ENCODE results near the gene SGSH. TPM values are rescaled to one million over a fixed set of nuclear protein-coding genes. Genes with fewer than 3 reads are reported as not detected.
"Not testable (repeated sequence)": the region's sequence is repeated elsewhere in the genome, so short reads cannot be mapped to it uniquely, and the experiment has no call there.

SGSH gene
- total RNA-seq, 1 donor from 2014 or later = 16.2 TPM

GRCh38 chr17:80253631-80254395 lies 33.7 kb upstream of the SGSH start:
- no peak for DNase-seq (ENCODE audit: low read depth, low spot score)

GRCh38 chr17:80252871-80253270 lies 32.7 kb upstream of the SGSH start:
- no peak for DNase-seq (ENCODE audit: low read depth, low spot score)

- DNase-seq (ENCODE audit: low read depth, low spot score) = no peak
Observed at GRCh38 chr17:80251966-80252365, 31.8 kb upstream of the SGSH start.

GRCh38 chr17:80248894-80249710 lies 29.0 kb upstream of the SGSH start:
- no peak for DNase-seq (ENCODE audit: low read depth, low spot score)

GRCh38 chr17:80248001-80248893 lies 28.1 kb upstream of the SGSH start:
- no peak for DNase-seq (ENCODE audit: low read depth, low spot score)

GRCh38 chr17:80247561-80247960 lies 27.4 kb upstream of the SGSH start:
- no peak for DNase-seq (ENCODE audit: low read depth, low spot score)

- no peak for DNase-seq (ENCODE audit: low read depth, low spot score)
Observed at GRCh38 chr17:80246726-80247125, 26.6 kb upstream of the SGSH start.

- no peak for DNase-seq (ENCODE audit: low read depth, low spot score)
Observed at GRCh38 chr17:80246266-80246681, 26.1 kb upstream of the SGSH start.

- no peak for DNase-seq (ENCODE audit: low read depth, low spot score)
Observed at GRCh38 chr17:80245566-80246265, 25.6 kb upstream of the SGSH start.

- no peak for DNase-seq (ENCODE audit: low read depth, low spot score)
Observed at GRCh38 chr17:80244871-80245509, 24.9 kb upstream of the SGSH start.

GRCh38 chr17:80244448-80244847 lies 24.3 kb upstream of the SGSH start:
- not testable (repeated sequence) for DNase-seq (ENCODE audit: low read depth, low spot score)

GRCh38 chr17:80243526-80244433 lies 23.6 kb upstream of the SGSH start:
- no peak for DNase-seq (ENCODE audit: low read depth, low spot score)

GRCh38 chr17:80242505-80242904 lies 22.4 kb upstream of the SGSH start:
- no peak for DNase-seq (ENCODE audit: low read depth, low spot score)

- no peak for DNase-seq (ENCODE audit: low read depth, low spot score)
Observed at GRCh38 chr17:80237386-80237785, 17.3 kb upstream of the SGSH start.

GRCh38 chr17:80236911-80237310 lies 16.8 kb upstream of the SGSH start:
- no peak for DNase-seq (ENCODE audit: low read depth, low spot score)

- DNase-seq (ENCODE audit: low read depth, low spot score) = no peak
Observed at GRCh38 chr17:80233202-80233601, 13.1 kb upstream of the SGSH start.

- no peak for DNase-seq (ENCODE audit: low read depth, low spot score)
Observed at GRCh38 chr17:80232438-80232837, 12.3 kb upstream of the SGSH start.

- DNase-seq (ENCODE audit: low read depth, low spot score) = no peak
Observed at GRCh38 chr17:80229011-80229410, 8.9 kb upstream of the SGSH start.

- DNase-seq (ENCODE audit: low read depth, low spot score) = no peak
Observed at GRCh38 chr17:80228477-80228876, 8.3 kb upstream of the SGSH start.

- no peak for DNase-seq (ENCODE audit: low read depth, low spot score)
Observed at GRCh38 chr17:80227666-80228065, 7.5 kb upstream of the SGSH start.

All from pulmonary artery endothelial cell (primary cell).